ENCODE data around the gene SAT2.

GRCh38 chr17:7667656-7668406 lies 40.2 kb upstream of the SAT2 start:
- TF ChIP-seq CTCF (optimal IDR thresholded peaks at IDR 0.05 in 1 of 3, IDR thresholded peaks at IDR 0.05 in 1 of 3, conservative IDR thresholded peaks at IDR 0.05 in 1 of 3; ENCODE audit: extremely low read depth in 1 of 3, insufficient read depth in 2 of 3, low read length in 3 of 3): no peak
- TF ChIP-seq EZH2 (IDR thresholded peaks at IDR 0.05; ENCODE audit: low read length): no peak

All from keratinocyte (primary cell).